Measurements from ENCODE around the gene SVIP. TPM values are rescaled to one million over a fixed set of nuclear protein-coding genes. Genes with fewer than 3 reads are reported as not detected.

Gene SVIP
- total RNA-seq, 1 donor from 2014 or later = 137 TPM

- intact Hi-C loops (cut with DNase I) = no loop called here
- DNase-seq (ENCODE audit: low spot score) (no peak), ATAC-seq (no peak)
These were observed 30.7 kb downstream of the SVIP start for GRCh38 chr11:22798901-22799300.

GRCh38 chr11:22797047-22797446 lies 32.6 kb downstream of the SVIP start:
- intact Hi-C loops (cut with DNase I) = no loop called here
- DNase-seq (ENCODE audit: low spot score) (no peak), ATAC-seq (no peak)

- intact Hi-C loops (cut with DNase I) = no loop called here
- ATAC-seq (no peak), DNase-seq (ENCODE audit: low spot score) (no peak)
These were observed 33.7 kb downstream of the SVIP start for GRCh38 chr11:22795914-22796313.

- DNase-seq (ENCODE audit: low spot score) (no peak), ATAC-seq (peak; percentile 84)
- intact Hi-C loops (cut with DNase I) = no loop called here
These were observed 37.1 kb downstream of the SVIP start for GRCh38 chr11:22792497-22792896.

- intact Hi-C loops (cut with DNase I) = no loop called here
- DNase-seq (ENCODE audit: low spot score) = no peak
- ATAC-seq = peak; percentile 36
These were observed 41.9 kb downstream of the SVIP start for GRCh38 chr11:22787551-22788162.

GRCh38 chr11:22787055-22787454 lies 42.5 kb downstream of the SVIP start:
- intact Hi-C loops (cut with DNase I) = no loop called here
- ATAC-seq (no peak), DNase-seq (ENCODE audit: low spot score) (no peak)

GRCh38 chr11:22786475-22786874 lies 43.1 kb downstream of the SVIP start:
- intact Hi-C loops (cut with DNase I) = no loop called here
- DNase-seq (ENCODE audit: low spot score) = no peak
- no peak for ATAC-seq

- ATAC-seq = no peak
- intact Hi-C loops (cut with DNase I) = no loop called here
- DNase-seq (ENCODE audit: low spot score) = no peak
These were observed 44.4 kb downstream of the SVIP start for GRCh38 chr11:22785251-22785650.

GRCh38 chr11:22780952-22781593 lies 48.5 kb downstream of the SVIP start:
- DNase-seq (ENCODE audit: low spot score) (no peak), ATAC-seq (no peak)
- intact Hi-C loops (cut with DNase I) = no loop called here

- DNase-seq (ENCODE audit: low spot score) (no peak), ATAC-seq (no peak)
- intact Hi-C loops (cut with DNase I) = no loop called here
These were observed 49.8 kb downstream of the SVIP start for GRCh38 chr11:22779850-22780249.

- intact Hi-C loops (cut with DNase I) = no loop called here
- DNase-seq (ENCODE audit: low spot score) (no peak), ATAC-seq (peak; percentile 70)
These were observed 51.0 kb downstream of the SVIP start for GRCh38 chr11:22778642-22779041.

- intact Hi-C loops (cut with DNase I) = no loop called here
- ATAC-seq = no peak
- no peak for DNase-seq (ENCODE audit: low spot score)
These were observed 54.4 kb downstream of the SVIP start for GRCh38 chr11:22775248-22775647.

GRCh38 chr11:22774716-22775115 lies 54.9 kb downstream of the SVIP start:
- ATAC-seq (no peak), DNase-seq (ENCODE audit: low spot score) (no peak)
- intact Hi-C loops (cut with DNase I) = no loop called here

GRCh38 chr11:22769081-22769480 lies 60.5 kb downstream of the SVIP start:
- ATAC-seq = no peak
- intact Hi-C loops (cut with DNase I) = no loop called here

More at GRCh38 chr11:22769081-22769480, 60.5 kb downstream of the SVIP start:
- no peak for DNase-seq (ENCODE audit: low spot score)

Other genes starting within 250 kb of the SVIP start
- 8.4 TPM for gene FANCF, start 204.0 kb downstream of the SVIP start, total RNA-seq
- gene GAS2, start 163.2 kb downstream of the SVIP start, total RNA-seq = 22.1 TPM
- gene CCDC179, start 30.7 kb upstream of the SVIP start, total RNA-seq = not detected